ENCODE measurements around the gene MS4A18.

MS4A18 gene

DNA sequence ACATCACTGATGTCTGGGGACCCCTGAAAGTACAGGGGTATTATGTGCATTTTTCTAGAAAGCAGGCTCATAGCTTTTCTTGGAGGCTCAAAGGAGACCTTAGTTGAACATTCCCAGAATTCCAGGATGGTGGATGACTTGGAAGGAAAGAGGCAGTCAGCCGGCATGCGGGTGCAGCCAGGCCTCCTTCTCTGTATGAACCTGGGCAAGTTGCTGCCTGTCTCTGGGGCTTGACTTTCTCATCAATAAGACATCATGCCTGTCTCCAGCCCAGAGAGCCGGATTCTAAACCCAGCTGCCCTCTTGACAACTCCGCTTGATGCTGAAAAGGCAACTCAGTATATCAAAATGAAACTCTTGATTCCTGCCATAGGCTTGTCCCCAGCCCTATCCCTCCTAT is 44.8 kb downstream of the MS4A18 start:
- DNase-seq = no peak

DNA sequence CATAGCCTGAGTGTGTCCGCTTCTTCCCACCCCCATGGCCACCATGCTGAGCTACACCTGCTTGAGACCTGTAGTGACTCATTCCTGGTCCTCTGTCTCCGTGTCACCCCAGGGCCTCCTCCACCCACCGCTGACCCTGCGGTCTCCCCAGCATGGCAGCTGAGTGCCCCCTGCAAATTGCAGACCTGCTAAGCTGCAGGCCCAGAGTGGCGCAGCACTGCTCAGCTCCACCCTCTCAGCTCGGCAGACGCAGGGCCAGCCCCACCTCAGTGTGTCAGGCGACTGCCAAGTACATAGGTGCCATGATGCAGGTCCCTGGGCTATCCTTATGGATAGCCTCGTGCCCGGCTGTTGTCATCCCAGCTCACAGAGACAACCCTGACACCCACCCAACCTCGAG is 45.3 kb downstream of the MS4A18 start:
- DNase-seq = no peak

DNA sequence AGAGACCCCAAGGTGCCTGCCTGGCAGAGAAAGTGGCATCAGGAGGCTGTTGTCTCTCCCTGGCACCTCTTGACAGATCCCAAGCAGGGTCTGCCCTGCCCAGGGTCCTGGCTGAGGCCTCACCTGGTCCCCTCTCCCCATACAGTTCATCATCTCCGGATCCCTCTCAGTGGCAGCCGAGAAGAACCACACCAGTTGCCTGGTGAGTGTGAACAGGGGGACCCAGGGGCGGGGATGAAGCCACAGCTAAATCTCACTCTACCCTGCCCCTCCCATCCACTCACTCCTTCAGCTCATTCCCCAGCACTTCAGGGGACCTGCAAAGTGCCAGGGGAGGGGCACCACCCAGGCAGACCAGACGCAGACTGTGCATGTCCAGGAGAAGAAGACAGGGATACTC is 46.6 kb downstream of the MS4A18 start:
- DNase-seq = no peak

DNA sequence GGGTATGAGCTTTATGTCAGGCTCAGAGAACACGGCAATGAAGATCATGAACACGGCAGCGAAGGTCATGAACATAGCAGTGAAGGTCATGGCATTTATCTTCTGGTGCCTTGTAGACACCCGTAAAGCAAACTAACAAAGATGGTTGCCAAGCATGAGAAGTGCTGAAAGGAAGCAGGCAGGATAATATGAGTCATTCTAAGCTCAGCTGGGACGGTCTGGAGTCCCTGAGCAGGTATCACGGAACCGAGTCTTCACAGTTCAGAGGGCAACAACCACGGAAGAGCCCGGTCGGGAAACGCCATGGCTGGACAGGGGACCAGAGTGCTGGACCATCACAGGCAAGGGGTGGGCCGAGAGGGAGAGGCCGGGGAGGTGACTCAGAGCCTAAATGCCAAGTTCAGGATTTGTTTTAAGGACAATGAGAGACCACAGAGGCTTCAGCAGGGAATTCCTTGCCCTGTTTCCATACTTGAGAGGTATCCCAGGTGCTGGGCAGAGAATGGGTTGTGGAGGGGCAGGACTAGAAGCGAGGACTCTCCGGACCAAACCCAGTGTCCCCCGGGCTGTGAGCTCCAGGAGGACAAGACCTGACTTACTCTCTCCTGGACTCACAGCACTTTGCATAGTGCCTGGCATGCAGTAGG is 47.5 kb downstream of the MS4A18 start:
- DNase-seq = no peak

DNA sequence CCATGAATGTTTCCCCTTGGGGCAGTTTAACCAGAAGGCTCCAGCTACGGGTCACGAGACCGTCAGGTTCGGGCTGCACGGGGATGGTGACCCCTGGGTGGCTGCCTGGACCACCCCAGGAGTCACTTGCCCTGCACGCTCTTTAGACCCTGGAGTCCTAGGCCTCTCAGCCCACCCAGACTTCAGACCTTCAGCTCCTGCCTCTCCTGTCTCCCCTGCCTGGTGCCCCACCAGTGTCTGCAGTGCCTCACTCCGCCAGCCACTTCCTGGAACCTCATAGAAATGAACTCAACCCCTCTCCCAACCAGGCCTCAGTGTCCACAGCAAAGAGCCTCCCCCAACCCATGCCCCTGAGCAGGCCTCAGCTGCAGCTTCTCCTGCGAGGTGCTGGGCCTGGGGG is 48.1 kb downstream of the MS4A18 start:
- DNase-seq = no peak

DNA sequence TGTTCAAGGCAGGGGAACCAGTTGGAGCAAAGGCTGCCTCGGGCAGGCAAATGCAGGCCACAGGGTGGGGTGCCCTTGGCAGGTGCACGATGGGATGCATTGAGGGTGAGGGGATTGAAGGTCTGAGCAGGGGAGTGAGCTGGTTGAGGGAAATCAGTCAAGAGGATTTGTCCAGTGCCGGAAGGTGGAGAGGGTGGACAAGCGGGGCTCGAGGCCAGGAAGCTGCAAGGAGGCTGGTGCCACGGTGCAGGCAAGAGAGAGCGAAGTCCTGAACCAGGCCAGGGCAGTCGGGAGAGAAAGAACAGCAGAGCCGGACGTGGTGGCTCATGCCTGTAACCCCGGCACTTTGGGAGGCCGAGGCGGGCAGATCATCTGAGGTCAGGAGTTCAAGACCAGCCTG is 50.2 kb downstream of the MS4A18 start:
- DNase-seq = no peak

DNA sequence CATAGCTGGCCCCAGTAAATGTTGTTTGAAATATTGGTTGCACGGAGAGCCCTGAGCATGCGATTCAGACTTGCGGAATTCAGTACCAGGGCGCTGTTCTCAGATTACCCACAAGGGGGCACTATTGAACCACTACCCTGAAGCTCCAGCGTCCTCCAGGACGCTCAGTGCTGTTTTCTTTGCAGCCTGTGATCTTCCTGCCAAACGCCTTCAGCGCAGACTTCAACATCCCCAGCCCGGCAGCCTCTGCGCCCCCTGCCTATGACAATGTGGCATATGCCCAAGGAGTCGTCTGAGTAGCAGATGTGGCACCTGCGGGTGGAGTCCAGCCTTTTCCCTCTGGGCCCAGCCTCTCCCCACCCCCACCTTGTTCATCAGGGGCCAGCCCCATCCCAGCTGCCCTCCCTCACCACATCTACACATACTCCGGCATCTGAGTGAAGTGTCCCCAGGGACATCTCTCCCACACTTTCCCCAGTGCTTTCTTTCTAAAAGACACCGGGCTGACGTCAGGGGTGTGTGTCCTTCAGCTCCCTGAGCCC is 51.0 kb downstream of the MS4A18 start:
- DNase-seq = peak; percentile 83

DNA sequence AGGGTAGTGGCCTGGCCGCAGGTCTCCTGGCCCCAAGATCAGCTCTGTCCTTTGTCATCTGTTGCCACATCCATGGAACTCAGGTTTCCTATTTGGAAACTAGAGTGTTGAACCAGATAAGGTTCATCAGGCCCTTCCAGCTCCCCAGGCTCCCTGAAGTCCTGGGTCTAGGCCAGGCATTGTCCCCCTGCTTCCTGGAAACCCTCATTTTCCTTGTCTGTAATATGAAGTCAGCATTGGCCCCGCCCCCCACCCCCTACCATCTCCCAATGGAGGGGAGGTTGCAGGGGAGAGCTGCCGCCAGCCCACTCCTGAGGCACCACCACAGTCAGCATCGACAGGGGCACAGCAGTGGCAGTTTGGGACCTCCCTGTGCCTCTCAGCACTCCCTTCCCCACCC is 51.6 kb downstream of the MS4A18 start:
- no peak for DNase-seq

DNA sequence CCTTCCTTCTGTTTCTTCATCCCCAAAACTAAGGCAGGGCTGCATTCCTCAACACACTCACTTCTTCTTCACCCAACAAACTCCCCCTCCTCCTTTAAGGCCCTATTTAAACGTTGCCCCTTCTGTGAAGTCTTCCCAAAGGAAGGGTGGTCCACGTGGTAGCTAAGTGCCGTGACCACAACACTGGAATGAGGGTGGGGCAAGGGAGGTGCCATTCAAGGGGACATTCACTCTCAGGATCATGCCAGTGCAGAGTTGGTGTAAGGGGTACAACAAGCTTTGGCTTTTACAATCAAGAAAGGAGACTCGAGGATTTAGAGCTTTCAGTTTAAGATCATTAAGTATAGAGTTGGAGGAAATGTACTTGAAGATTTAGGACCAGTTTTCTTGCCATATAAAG is 52.6 kb downstream of the MS4A18 start:
- DNase-seq = no peak

DNA sequence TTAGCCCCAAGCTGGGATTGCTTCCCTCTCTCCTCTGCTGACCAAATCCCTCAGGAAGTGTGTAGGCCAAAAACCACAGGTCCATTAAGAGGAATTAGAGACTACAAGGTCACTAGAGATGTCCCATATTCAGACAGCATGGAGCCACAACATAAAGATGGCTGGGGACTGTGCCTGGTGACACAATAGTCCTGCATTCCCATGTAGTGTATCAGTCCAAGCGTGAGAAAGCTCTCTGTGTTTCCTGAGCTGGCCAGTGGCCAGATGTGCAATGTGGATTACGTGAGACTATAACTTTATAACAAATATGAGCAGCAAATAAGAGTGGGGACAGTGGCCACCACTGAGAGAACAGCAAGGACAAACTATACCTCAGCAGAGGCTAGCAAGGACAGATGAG is 53.1 kb downstream of the MS4A18 start:
- no peak for DNase-seq

DNA sequence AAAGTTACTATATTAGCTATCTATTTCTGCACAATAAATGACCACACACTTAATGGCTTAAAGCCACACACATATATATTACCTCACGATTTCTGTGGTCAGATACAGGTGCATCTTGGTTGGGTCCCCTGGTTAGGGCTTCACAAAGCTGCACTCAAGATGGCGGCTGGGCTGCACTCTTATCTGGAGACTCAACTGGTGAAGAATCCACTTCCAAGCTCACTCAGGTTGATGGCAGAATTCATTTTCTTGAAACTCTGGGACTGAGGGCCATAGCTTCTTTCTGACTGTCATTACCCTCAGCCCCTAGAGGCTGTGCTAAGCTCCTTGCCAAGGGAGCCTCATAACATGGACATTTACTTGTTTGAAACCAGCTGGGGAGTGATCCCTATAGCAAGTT is 55.5 kb downstream of the MS4A18 start:
- no peak for DNase-seq

DNA sequence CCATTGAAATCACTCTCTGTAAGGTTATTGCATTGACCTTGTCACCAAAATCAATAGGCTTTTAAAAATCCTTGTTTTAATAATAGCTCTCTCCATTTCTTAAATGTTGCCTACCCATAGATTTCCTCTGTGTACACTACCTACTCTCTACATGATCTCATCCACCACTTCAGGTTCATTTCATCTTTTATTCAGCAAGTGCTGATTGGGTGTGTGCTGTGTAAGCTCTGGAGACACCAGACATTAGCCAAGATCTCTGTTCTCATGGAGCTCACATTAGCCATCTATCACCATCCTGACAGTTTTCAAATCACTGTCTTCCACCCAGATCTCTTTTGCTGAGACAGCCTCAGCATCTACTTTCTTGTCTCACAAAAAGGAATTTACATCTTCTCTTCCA is 56.3 kb downstream of the MS4A18 start:
- DNase-seq = no peak

DNA sequence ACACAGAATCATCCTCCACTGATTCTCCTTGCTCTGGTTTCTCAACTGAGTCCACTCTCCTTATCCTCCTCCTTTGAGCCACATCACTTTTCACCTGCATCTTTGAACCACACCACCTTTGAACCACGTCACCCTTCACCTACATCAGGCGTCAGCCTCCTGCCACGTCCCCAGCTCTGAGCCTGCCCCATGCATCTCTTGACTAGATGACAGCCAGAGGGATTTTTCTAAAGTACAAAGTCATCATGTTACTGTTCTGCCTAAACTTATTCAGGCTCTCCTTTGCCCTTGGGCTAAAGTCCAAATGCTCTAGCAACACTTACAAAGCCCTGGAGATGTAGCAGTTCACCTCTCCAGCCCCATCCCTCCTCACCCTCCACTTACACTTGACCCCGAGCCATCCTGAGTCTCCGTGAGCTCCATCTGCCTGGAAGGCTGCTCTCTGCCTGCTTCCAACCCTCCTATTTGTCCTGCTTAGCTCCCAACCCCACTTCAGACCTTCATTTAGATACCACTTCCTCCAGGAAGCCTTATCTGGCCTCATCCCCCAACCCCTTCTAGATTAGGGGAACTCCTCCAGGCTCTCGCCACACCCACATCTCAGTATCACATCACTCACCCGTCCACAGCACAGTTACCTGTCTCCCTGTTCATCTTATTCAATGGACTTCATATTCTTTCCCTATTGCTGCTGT is 56.9 kb downstream of the MS4A18 start:
- DNase-seq = no peak

DNA sequence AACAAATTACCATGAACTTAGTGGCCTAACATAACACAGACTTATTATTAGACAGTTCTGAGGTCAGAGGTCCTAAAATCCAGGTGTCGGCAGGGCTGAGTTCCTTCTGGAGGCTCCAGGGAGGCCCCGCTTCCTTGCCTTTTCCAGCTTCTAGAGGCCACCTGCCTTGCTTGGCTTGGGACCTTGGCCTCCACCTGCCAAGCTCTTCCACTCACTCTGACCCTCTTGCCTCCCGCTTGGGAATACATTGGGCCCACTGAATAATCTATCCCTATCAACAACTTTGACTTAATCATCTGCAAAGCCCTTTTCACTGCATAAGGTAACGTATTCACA is 57.4 kb downstream of the MS4A18 start:
- DNase-seq = no peak

DNA sequence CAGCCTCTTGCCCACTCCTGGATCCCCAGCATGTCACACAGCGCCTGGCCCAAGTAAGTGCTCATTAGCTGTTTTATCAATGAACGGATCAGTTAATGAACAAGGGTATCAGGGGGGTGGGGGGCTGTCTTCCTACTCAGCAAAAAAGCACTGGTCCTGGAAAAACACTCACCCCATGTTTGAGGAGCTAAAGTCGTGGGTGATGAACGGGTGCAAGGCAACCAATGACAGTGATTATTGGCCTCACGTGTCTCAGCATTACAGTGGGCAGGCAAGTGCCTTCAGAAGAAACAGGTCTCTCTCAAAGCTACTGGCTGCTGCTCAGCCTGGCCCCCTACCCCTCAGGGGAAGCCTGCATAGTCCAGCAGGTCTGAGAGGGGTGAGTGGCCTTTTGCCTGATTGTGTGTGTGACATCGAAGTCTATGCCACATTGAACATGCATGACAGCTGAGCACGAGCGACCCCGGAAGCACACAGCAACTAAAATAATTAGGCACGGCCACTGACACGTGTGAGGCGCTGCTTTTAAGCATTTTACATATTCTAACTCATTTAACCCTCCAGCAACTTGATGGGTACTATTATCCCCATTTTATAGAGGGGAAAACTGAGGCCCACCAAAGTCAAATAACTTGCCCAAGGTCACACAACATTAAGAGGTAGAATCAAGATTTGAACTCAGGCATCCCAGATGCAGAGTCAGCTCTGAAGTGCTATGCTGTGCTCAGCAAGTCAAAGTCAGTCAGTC is 58.0 kb downstream of the MS4A18 start:
- no peak for DNase-seq

DNA sequence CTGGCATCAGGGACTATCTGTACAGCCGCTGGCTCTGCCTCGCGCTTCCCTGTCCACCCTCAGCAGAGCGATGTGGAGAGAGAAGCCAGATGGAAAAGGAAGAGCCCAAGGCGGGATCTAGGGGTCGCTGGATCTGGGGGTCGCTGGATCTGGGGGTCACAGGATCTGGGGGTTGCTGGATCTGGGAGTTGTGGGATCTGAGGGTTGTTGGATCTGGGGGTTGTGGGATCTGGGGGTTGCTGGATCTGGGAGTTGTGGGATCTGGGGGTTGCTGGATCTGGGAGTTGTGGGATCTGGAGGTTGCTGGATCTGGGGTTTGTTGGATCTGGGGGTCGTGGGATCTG is 58.6 kb downstream of the MS4A18 start:
- no peak for DNase-seq

DNA sequence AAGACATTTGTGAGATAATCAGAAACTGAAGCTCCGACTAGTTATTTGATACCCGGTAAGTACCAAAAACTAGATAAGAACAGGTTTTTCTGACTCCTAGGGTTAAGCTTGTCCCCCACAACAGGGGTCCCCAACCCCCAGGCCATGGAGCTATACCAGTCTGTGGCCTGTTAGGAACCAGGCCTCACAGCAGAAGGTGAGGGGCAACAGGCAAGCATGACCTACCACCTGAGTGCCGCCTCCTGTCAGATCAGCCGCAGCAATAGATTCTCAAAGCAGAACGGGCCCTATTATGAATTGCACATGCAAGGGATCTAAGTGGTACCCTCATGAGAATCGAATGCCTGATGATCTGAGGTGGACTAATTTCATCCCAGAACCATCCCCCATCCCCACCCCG is 59.4 kb downstream of the MS4A18 start:
- DNase-seq = no peak

DNA sequence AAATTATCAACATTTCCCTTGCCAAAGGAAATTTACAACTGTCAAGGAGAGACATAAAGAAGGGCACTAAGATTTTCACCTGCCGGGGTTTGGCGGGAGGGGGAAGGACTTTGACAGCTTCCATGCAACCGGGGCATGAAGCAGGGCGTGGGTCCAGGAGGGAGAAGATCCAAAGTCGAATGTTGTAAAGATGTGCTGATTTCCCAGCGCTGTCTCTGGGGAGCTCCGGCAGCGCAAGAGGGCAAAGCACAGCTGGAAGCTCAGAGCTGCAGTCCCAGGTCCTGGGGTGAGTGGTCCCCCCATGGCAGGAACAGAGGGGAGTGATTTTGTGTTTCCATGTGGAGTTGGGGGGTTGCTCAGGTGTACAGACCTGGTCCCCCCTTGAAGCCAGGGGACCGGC is 60.6 kb downstream of the MS4A18 start, which contains the start of gene MS4A10:
MS4A10 (plus strand) TSS at position 198 of the 400 bp plus-strand sequence. CDS start 5,003 bp downstream, outside the sequence.
- DNase-seq = no peak

DNA sequence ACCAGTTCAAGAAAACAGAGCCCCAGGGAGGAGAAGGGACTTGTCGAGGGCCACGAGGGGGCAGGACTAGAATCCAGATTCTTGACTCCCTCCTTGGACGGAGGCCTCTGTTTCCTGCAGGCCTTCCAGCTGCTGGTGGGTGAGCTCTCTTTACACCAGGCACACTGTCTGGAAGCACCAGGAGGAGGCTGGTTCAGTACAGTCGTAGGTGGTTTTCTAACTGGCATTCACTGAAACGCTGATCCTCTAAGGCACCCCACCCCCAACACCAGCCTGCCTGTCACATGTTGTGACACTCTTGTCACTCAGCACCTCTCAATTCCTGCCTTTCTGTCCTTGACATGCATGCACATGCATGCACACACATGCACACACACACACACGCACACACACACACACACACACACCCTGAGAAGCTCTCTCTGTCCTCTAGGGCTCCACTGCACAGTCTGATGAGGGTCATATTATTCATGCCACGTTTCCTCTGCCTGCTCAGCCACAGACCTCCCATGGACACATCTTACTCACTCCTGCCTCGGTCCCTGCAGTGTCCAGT is 61.4 kb downstream of the MS4A18 start:
- DNase-seq = no peak

DNA sequence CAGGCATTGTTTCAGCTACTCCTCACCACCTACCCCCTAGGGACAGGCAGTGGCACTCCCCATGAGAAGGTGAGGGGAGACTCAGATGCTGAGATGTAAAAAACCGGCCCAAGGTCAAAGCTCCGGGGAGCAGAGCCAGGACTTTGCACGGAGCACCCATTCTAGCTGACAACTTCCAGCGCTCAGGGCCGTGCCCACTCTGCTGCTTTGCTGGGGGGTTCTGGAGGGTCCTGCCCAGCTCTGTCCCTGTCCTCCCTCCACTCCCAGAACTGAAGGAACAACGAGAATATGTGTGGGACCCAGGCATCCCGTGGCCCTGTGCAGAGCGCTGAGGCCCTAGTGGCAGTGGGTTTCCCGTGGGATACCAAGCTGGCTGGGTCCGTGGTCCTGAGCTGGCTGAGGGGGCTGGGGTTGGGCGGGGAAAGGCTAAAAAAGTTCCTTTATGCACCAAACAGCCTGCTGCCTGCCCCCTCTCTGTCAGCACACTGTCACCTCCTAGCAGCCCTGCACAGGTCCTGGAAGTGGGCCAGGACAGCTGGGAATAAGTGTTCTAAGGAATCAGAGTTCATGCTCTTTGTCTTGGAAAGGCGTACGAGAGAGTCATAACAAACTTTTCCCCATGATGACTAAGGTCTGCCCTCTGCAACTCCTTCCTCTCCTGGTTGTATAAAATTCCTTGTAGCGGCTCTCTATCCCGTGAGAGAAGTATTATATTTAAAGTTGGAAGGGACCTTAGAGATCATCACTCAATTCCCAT is 62.5 kb downstream of the MS4A18 start:
- no peak for DNase-seq

DNA sequence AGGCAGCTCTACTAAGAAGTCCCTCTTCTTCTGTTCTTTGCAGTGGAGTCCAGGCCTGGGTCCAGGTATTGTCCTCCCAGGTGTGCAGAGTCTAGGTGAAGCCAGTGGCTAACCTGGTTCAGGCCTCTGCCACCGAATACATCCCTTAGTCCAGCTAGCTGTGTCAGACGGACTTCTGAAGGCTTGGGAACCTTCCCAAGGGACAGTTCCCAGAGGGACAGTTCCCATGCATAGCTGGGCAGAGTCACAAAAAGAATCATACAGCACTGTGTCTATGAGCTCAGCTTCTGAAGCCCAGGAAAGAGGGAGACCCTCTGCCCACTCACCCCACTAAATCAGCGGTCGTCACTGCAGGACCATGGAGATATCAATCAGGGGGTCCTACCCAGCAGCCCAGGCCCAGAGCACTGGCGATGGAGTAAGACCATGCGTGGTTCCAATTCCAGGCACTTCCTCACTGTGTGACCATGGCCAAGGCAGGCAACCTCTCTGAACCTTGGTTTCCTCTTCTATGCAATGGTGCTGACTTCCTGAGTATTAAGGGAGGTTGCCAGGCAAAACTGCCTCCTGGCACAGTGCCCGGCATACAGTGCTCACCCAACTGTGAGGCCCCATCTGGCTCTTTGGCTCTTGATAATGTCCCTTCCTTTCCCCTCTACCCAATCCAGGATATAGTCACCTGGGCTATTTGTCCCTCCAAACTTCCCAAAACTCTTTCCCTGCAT is 64.0 kb downstream of the MS4A18 start:
- DNase-seq = no peak

DNA sequence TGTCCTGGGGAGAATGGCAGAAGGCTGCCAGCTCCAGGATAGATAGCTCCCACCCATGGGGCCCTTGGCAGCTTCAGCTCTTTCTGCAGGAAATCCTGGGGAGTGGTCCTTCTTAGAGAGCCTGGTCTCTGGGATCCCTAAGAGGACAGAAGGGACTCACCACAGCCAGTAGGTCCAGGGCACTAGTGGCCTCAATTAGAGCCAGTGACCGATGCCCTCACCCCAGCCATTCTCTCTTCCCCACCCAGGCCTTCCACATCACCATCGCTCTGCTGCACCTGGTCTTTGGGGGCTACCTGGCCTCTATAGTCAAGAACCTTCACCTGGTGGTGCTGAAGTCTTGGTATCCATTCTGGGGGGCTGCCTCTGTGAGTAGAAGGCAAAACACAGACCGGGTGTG is 66.2 kb downstream of the MS4A18 start:
- no peak for DNase-seq

All from NCI-H1417 treated with DMSO at 0.1 percent for 48 hours (cell line).